Ovary (tissue), 3 donors: ENCODE data around the gene ABCG1.

Experiments used
- CTCF ChIP-seq, 3 donors: fragments of 450-650 bp in 2 of 3; fragments of 200-600 bp in 1 of 3; IDR thresholded peaks; one replicate each; pipeline versions ENCODE4 v1.5.1 to v1.8.0; 2016 to 2022; ENCODE audit warnings: antibody characterized with exemption in 3 of 3, mild to moderate bottlenecking in 1 of 3
- EP300 ChIP-seq: sonication (generic); formaldehyde crosslinking; IDR thresholded peaks from one replicate; pipeline ENCODE4 v1.6.1; 2017; ENCODE audit warnings: antibody characterized with exemption
- donor health status: DM: no; HTN: no; CAD: no.

GRCh38 chr21:42308161-42308913 lies 89.4 kb downstream of the ABCG1 start:
- TF ChIP-seq CTCF (IDR thresholded peaks at IDR 0.05) (no peak), EP300 (no peak)
